Mesenchymal stem cell (in vitro differentiated cells and primary cell): ENCODE data around the gene MICAL3.

ENCODE experiments used
- DNase-seq: peaks from one replicate; pipeline ENCODE4 v3.0.0-alpha.2; 2013
- H2AFZ ChIP-seq: one replicate; pipeline ENCODE4 v1.6.1; 2013; ENCODE audit warnings: low read depth, mild to moderate bottlenecking, control low read depth, inconsistent platforms, low read length, moderate library complexity
- H2AK5ac ChIP-seq: 2 replicates; pipeline ENCODE4 v1.6.1; 2013; ENCODE audit warnings: low read length, moderate library complexity, mild to moderate bottlenecking, inconsistent platforms; ENCODE audit not compliant: severe bottlenecking
- H2BK120ac ChIP-seq: one replicate; pipeline ENCODE4 v1.6.1; 2013; ENCODE audit warnings: low read depth, mild to moderate bottlenecking, inconsistent platforms, low read length, moderate library complexity
- H2BK12ac ChIP-seq, 2 experiments: one replicate each; pipeline ENCODE4 v1.6.1; 2013; ENCODE audit warnings: inconsistent platforms in 2 of 2, low read length in 2 of 2, mild to moderate bottlenecking in 2 of 2, moderate library complexity in 2 of 2, control low read depth in 1 of 2
- H2BK15ac ChIP-seq: one replicate; pipeline ENCODE4 v1.6.1; 2013; ENCODE audit warnings: mild to moderate bottlenecking, low read depth, inconsistent platforms; ENCODE audit not compliant: poor library complexity, severe bottlenecking
- H2BK5ac ChIP-seq: 2 replicates; pipeline ENCODE4 v1.6.1; 2013; ENCODE audit warnings: low read depth, mild to moderate bottlenecking, low read length, control low read depth, inconsistent platforms; ENCODE audit not compliant: poor library complexity, severe bottlenecking
- H3K14ac ChIP-seq, 2 experiments: one replicate each; pipeline ENCODE4 v1.6.1; 2013; ENCODE audit warnings: inconsistent platforms in 2 of 2, low read length in 2 of 2, control low read depth in 1 of 2, mild to moderate bottlenecking in 1 of 2, moderate library complexity in 1 of 2
- H3K18ac ChIP-seq, 2 experiments: one replicate each; pipeline ENCODE4 v1.6.1; 2013; ENCODE audit warnings: inconsistent platforms in 2 of 2, low read length in 2 of 2, control low read depth in 1 of 2, low read depth in 1 of 2, mild to moderate bottlenecking in 1 of 2
- H3K23ac ChIP-seq, 2 experiments: one replicate each; pipeline ENCODE4 v1.6.1; 2013; ENCODE audit warnings: inconsistent platforms in 2 of 2, low read length in 2 of 2, mild to moderate bottlenecking in 2 of 2, moderate library complexity in 2 of 2, control low read depth in 1 of 2
- H3K27ac ChIP-seq: 2 replicates; pipeline ENCODE4 v1.5.1; 2013; ENCODE audit warnings: mild to moderate bottlenecking, moderate library complexity, low read length, control low read depth, inconsistent platforms; ENCODE audit not compliant: poor library complexity, severe bottlenecking
- H3K27me3 ChIP-seq, 2 experiments: 2 replicates each; pipeline versions ENCODE4 v1.6.1 to v1.7.0; 2013; ENCODE audit warnings: low read length in 2 of 2, mild to moderate bottlenecking in 2 of 2, moderate library complexity in 2 of 2, control low read depth in 1 of 2, inconsistent platforms in 1 of 2; ENCODE audit not compliant: control insufficient read depth in 1 of 2, insufficient read depth in 1 of 2
- H3K36me3 ChIP-seq, 2 experiments: 2 replicates each; pipeline versions ENCODE4 v1.6.1 to v1.7.0; 2013; ENCODE audit warnings: low read length in 2 of 2, control low read depth in 1 of 2, inconsistent platforms in 1 of 2, low read depth in 1 of 2, mild to moderate bottlenecking in 1 of 2; ENCODE audit not compliant: insufficient read depth in 2 of 2, control insufficient read depth in 1 of 2
- H3K4ac ChIP-seq, 2 experiments: one replicate each; pipeline ENCODE4 v1.6.1; 2013; ENCODE audit warnings: inconsistent platforms in 2 of 2, low read length in 2 of 2, mild to moderate bottlenecking in 2 of 2, moderate library complexity in 2 of 2, control low read depth in 1 of 2, low read depth in 1 of 2
- H3K4me1 ChIP-seq: 2 replicates; pipeline ENCODE4 v1.6.1; 2013; ENCODE audit warnings: low read depth, low read length, control low read depth; ENCODE audit not compliant: control insufficient read depth, insufficient read depth
- H3K4me2 ChIP-seq: 2 replicates; pipeline ENCODE4 v1.6.1; 2013; ENCODE audit warnings: low read length, mild to moderate bottlenecking, inconsistent platforms; ENCODE audit not compliant: poor library complexity, severe bottlenecking
- H3K4me3 ChIP-seq, 2 experiments: 2 replicates each; pipeline versions ENCODE4 v1.5.1 to v1.7.0; 2013; ENCODE audit warnings: low read length in 2 of 2, mild to moderate bottlenecking in 2 of 2, control low read depth in 1 of 2, low read depth in 1 of 2; ENCODE audit not compliant: insufficient read depth in 1 of 2
- H3K79me1 ChIP-seq: replicated peaks from 2 replicates; pipeline ENCODE4 v1.6.1; 2013; ENCODE audit warnings: mild to moderate bottlenecking, control low read depth, low read length, inconsistent platforms; ENCODE audit not compliant: poor library complexity, severe bottlenecking
- H3K9ac ChIP-seq: 2 replicates; pipeline ENCODE4 v1.7.0; 2013; ENCODE audit warnings: mild to moderate bottlenecking, low read length, moderate library complexity
- H3K9me3 ChIP-seq: 2 replicates; pipeline ENCODE4 v1.7.0; 2013; ENCODE audit warnings: mild to moderate bottlenecking, low read length; ENCODE audit not compliant: control insufficient read depth
- H4K8ac ChIP-seq: one replicate; pipeline ENCODE4 v1.6.1; 2013; ENCODE audit warnings: inconsistent platforms, mild to moderate bottlenecking, low read length, moderate library complexity
- H4K91ac ChIP-seq: one replicate; pipeline ENCODE4 v1.6.1; 2013; ENCODE audit warnings: mild to moderate bottlenecking, low read length, inconsistent platforms
- WGBS: methylation state at CpG from one replicate; pipeline ENCODE4 v1.1.7; 2013; ENCODE audit warnings: mixed read lengths; 5-methylcytosine and 5-hydroxymethylcytosine counted together

The MICAL3 gene

DNA sequence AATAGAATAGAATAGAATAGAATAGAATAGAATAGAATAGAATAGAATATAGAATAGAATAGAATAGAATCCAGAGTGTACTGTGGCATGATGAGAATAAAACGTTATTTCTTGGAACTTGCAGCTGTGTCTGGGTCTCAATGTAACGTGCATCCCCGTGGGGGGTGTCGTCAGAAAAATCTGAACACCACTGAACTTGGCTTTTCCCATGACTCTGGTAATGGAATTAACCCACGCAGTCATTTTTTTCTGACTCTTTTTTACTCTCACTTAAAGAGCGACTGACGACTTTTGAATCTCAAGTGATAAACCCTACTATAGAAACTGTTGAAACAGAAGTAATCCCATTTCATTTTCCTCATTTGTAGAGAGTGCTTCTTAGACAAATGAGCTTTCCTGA, 157.7 kb downstream of the MICAL3 start:
- H3K4me2 ChIP-seq: no peak overlapping the region
- H2BK15ac ChIP-seq: no peak overlapping the region
- no peak overlapping the region for H4K8ac ChIP-seq
- H3K27me3 ChIP-seq: no peaks in the 10 kb centered on the region
- no peak overlapping the region for H2BK120ac ChIP-seq
- H3K4ac ChIP-seq: no peak overlapping the region
- no peak overlapping the region for H3K9ac ChIP-seq
- 98% methylated on average over 7 of the region's 7 CpGs for WGBS
- no peak overlapping the region for H2AFZ ChIP-seq
- no peak overlapping the region for H3K27ac ChIP-seq
- H3K4me1 ChIP-seq: peaks cover 2% of the 10 kb centered on the region
- DNase-seq: no peak
- peaks cover 75 to 79% of the 10 kb centered on the region in 2 experiments for H3K36me3 ChIP-seq
- H2AK5ac ChIP-seq: no peak overlapping the region
- no peak overlapping the region for H2BK5ac ChIP-seq
- H3K14ac ChIP-seq: no peak overlapping the region
- H2BK12ac ChIP-seq: no peak overlapping the region
- no peaks in the 10 kb centered on the region for H3K9me3 ChIP-seq
- no peak overlapping the region for H4K91ac ChIP-seq
- H3K18ac ChIP-seq: no peak overlapping the region
- peaks cover 39% of the 10 kb centered on the region for H3K79me1 ChIP-seq
- H3K23ac ChIP-seq: no peak overlapping the region
- no peak overlapping the region for H3K4me3 ChIP-seq

DNA sequence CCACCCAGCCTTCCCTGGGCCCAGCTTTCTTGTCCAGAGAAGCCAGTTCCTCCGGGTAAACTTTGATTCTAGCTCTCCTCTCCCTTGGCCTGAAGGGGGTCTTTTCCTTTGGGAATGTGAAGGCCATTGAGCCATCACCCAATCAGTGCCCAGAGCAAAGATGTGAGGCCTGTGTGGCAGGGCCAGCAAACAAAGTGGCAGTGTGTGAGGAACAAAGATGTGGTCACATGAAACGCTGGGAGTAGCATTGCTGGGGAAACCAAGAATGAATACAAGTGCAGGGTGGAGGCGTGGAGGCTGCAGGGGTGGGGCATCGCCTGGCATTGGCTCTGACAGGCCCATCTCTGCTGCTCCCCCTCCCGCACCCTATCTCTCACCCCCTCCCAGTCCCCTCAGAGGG, 158.2 kb downstream of the MICAL3 start:
- H2AK5ac ChIP-seq: no peak overlapping the region
- DNase-seq: no peak

DNA sequence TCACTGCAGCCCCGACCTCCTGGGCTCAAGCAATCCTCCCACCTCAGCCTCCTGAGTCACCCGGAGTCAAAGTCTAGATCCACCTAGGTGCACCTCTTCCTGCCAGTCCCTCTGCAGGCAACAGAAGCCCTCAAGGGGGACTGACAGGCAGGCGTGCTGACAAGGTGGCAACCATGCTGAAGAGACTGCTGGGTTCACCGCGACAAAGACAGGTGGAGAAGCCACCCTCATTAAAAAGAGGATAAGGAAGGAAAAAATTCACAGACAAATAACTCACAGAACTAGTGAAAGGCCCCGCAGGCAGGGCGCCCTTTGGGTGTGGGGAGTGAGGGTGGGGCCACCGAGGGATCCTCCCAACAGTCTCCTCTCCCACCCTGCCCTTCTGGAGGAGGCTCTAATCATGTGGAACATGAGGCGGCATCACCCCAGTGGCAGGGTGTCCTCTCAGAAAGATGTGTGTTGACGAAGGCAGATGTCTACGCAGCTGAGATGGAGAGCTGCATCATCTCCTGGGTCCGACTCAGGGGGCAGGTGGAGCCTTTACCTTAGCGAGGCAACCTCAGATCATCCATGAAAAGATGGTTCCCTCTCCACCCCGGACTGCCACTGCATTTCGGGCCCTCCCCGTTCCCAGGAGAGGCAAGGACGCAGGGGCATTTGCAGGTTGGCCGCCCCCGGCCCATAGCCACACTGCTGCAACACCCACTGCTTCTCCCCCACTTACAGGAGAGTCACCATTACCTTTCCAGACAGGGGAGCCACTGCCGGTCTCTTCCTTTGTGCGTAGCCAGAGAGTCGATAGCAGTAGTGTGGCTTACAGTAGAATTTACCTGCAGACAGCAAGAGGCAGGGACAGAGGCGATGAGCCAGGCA, 158.9 kb downstream of the MICAL3 start:
- Histone ChIP-seq H3K27ac (no peak overlapping the region), H2BK5ac (no peak overlapping the region), H3K23ac (no peak overlapping the region), H3K4ac (no peak overlapping the region), H3K79me1 (peaks cover 44% of the 10 kb centered on the region), H2BK12ac (no peak overlapping the region), H2AK5ac (no peak overlapping the region), H3K4me1 (peaks cover 2% of the 10 kb centered on the region), H2BK120ac (no peak overlapping the region), H3K9me3 (no peaks in the 10 kb centered on the region), H3K4me3 (no peak overlapping the region), H4K91ac (no peak overlapping the region), H2AFZ (no peak overlapping the region), H3K36me3 (peaks cover 71 to 75% of the 10 kb centered on the region in 2 experiments), H3K14ac (no peak overlapping the region), H3K4me2 (no peak overlapping the region), H3K9ac (no peak overlapping the region), H4K8ac (no peak overlapping the region), H2BK15ac (no peak overlapping the region), H3K18ac (no peak overlapping the region), H3K27me3 (no peaks in the 10 kb centered on the region)
- no peak for DNase-seq
- 96% methylated on average over 19 of the region's 23 CpGs for WGBS

More for the DNA sequence above, 158.2 kb downstream of the MICAL3 start:
- Histone ChIP-seq H2BK12ac (no peak overlapping the region), H3K4me2 (no peak overlapping the region), H3K79me1 (peaks cover 40% of the 10 kb centered on the region), H3K27me3 (no peaks in the 10 kb centered on the region), H3K18ac (no peak overlapping the region), H4K91ac (no peak overlapping the region), H3K36me3 (peaks cover 72 to 77% of the 10 kb centered on the region in 2 experiments), H3K4ac (no peak overlapping the region), H3K14ac (no peak overlapping the region), H3K9ac (no peak overlapping the region), H2AFZ (no peak overlapping the region), H2BK5ac (no peak overlapping the region), H4K8ac (no peak overlapping the region), H3K9me3 (no peaks in the 10 kb centered on the region), H3K27ac (no peak overlapping the region), H3K23ac (no peak overlapping the region), H3K4me3 (no peak overlapping the region), H3K4me1 (peaks cover 2% of the 10 kb centered on the region), H2BK15ac (no peak overlapping the region), H2BK120ac (no peak overlapping the region)
- WGBS: 100% methylated on average over 4 of the region's 5 CpGs

DNA sequence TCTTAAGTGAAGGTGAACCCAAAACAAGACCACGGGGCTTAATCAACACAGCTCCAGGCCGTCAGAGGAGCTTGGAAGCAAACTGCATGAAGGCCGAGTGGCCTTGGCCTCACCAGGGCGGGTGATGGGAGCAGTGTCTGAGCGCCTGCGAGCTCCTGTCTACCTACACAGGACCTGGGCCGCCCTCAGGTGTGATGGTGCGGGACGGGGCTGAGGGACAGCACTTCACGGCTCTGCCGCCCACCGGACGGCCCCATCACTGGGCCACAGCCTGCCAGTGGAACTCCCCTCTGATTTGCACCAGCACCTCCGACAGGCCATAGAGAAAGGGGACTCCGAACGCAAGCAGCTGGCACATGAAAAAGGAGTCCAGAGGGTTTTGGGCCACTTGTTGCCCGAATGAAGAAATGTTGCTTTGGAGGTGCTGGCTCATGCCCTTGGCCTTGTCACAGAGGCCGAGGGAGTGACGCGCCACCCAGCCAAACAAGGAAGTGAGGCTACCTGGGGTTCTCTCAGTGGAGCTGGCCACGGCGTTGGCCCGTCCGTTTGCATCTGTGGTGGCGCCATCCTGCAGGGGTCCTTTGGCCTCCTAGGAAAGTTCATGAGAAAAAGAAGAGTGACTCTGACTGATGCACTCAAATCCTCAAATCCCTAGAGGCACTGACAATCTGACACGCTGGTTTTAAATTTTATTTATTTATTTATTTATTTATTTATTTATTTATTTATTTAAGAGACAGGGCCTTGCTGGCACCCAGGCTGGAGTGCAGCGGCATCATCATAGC, 159.8 kb downstream of the MICAL3 start:
- DNase-seq: no peak
- H3K18ac ChIP-seq: no peak overlapping the region
- no peak overlapping the region for H4K8ac ChIP-seq
- H3K14ac ChIP-seq: no peak overlapping the region
- no peak overlapping the region for H2BK5ac ChIP-seq
- 98% methylated on average over 26 of the region's 27 CpGs for WGBS
- peaks cover 45% of the 10 kb centered on the region for H3K79me1 ChIP-seq
- H4K91ac ChIP-seq: no peak overlapping the region
- no peaks in the 10 kb centered on the region for H3K27me3 ChIP-seq
- no peaks in the 10 kb centered on the region for H3K9me3 ChIP-seq
- H2BK120ac ChIP-seq: no peak overlapping the region
- H2AFZ ChIP-seq: no peak overlapping the region
- no peak overlapping the region for H3K4ac ChIP-seq
- H3K4me3 ChIP-seq: no peak overlapping the region
- no peak overlapping the region for H2BK12ac ChIP-seq
- H3K36me3 ChIP-seq: peaks cover 72 to 73% of the 10 kb centered on the region in 2 experiments
- H2AK5ac ChIP-seq: no peak overlapping the region
- no peak overlapping the region for H3K27ac ChIP-seq
- H3K4me2 ChIP-seq: no peak overlapping the region
- H3K9ac ChIP-seq: no peak overlapping the region
- H3K23ac ChIP-seq: no peak overlapping the region
- H2BK15ac ChIP-seq: no peak overlapping the region
- peaks cover 2% of the 10 kb centered on the region for H3K4me1 ChIP-seq
